Epithelial cell of proximal tubule (primary cell): ENCODE data around the gene NUDT1. TPM values are rescaled to one million over a fixed set of nuclear protein-coding genes. Genes with fewer than 3 reads are reported as not detected.

Experiments used
- DNase-seq: peaks from one replicate; pipeline ENCODE4 v3.0.0-alpha.2; 2011; ENCODE audit warnings: low read depth
- H3K4me3 ChIP-seq: 2 replicates; pipeline ENCODE4 v1.5.1; 2011; ENCODE audit warnings: low read depth, mild to moderate bottlenecking, low read length
- total RNA-seq: library from RNA; depleted of rRNA; stranded (reverse); fragments of >200 nt; gene quantifications from 2 replicates; pipeline ENCODE4 v1.2.3, GENCODE V29; 2015
- TF ChIP-seq, protein P1 (sequence below): conservative IDR thresholded peaks from 2 replicates; pipeline ENCODE4 v1.5.1; 2012; ENCODE audit warnings: low read depth, mild to moderate bottlenecking, low read length

The NUDT1 gene
- total RNA-seq, 1 donor from 2014 or later, result 39.1 TPM

DNA sequence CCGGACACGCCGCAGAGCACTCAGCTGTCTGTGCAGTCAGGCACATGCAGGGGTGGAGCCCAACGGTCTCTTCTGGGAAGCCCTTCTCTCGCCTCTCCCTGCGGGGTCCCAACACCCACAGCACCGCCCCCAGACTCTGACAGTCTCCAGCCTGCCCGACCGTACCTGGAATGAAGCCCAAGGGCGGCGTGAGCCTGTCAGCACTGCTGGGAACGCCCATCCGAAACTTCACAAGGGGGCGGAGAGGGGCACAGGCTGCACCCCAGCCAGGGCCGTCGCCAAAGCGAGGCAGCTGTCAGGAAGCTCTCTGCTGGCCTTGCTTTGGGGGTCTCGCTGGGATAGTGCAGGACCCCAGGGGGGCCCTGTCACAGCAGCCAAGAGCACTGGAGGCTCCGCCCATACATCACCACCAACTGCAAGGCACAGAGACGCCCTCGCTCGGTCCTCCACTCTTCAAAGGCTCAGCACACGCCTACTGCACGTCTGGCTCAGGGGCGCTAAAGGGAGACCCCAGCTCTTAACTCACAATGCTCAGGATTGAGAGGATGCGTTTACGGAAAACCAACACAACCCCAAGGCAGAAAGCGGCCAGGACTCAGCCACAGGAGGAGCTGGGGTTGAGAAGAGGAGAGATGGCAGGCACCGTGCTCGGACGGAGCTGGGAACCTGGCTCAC is 40.2 kb upstream of the NUDT1 start:
- TF ChIP-seq, protein P1, sequence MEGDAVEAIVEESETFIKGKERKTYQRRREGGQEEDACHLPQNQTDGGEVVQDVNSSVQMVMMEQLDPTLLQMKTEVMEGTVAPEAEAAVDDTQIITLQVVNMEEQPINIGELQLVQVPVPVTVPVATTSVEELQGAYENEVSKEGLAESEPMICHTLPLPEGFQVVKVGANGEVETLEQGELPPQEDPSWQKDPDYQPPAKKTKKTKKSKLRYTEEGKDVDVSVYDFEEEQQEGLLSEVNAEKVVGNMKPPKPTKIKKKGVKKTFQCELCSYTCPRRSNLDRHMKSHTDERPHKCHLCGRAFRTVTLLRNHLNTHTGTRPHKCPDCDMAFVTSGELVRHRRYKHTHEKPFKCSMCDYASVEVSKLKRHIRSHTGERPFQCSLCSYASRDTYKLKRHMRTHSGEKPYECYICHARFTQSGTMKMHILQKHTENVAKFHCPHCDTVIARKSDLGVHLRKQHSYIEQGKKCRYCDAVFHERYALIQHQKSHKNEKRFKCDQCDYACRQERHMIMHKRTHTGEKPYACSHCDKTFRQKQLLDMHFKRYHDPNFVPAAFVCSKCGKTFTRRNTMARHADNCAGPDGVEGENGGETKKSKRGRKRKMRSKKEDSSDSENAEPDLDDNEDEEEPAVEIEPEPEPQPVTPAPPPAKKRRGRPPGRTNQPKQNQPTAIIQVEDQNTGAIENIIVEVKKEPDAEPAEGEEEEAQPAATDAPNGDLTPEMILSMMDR, result no peak
- no peak for DNase-seq
- H3K4me3 ChIP-seq, result no peak overlapping the region

DNA sequence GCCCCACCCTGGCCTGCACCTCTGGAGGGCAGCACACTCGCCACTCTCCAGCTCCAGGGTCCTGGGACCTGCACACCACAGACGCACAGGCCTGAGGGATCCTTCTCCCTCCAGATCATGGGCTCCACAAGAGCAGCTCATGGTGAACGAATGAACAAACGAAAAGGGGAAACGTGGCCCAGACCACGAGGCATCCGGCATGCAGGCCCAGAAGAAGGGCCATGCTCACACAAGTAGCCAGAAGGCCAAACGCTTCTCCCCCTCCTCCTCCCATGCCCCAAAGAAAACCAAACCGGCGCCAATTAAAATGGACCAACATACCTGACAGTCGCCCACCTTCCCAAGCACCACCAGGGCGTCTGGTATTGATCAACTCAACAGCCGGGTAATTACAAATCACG is 39.7 kb upstream of the NUDT1 start:
- TF ChIP-seq, protein P1, result no peak
- H3K4me3 ChIP-seq, result no peak overlapping the region
- DNase-seq, result no peak

DNA sequence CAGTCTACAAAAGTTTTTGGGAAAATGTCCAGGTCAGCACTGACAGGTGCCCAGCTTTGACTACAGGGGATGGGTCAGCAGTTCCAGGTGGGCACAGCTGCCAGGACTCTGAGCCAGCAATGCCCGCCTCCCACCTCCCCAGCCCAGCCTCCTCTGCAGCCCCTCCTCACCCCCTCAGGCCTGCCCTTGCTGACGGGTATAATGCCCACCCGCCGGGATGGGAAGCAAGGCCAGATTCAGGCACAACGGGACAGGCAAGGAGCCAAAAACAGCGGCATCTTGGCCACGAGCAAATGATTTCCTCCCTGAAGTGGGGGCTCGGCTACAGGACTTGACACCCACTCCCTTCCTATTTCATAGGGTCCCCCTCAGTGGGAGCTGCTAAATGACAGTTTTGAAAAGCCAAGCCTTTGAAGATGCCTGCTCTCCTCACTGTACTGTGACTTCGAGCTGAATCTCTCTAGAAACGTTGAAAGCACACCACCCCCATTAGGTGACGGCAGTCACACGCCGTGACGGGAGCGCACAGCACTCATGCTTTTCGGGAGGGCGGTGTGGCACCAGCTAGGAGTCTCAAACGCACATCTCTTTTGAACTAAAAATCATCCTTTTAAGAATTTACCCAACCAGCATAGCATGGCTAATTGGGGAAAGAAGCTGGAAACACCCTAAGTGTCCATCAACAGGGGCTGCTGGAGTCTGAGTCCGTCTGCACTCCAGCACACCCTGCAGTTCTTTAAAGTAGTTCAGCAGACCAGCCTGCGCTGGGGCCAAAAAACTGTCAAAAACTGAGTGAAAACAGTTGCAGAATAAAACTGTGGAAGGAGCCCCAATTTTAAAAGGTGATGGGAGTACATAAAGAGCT is 38.9 kb upstream of the NUDT1 start:
- TF ChIP-seq, protein P1, result no peak
- no peak overlapping the region for H3K4me3 ChIP-seq
- no peak for DNase-seq

DNA sequence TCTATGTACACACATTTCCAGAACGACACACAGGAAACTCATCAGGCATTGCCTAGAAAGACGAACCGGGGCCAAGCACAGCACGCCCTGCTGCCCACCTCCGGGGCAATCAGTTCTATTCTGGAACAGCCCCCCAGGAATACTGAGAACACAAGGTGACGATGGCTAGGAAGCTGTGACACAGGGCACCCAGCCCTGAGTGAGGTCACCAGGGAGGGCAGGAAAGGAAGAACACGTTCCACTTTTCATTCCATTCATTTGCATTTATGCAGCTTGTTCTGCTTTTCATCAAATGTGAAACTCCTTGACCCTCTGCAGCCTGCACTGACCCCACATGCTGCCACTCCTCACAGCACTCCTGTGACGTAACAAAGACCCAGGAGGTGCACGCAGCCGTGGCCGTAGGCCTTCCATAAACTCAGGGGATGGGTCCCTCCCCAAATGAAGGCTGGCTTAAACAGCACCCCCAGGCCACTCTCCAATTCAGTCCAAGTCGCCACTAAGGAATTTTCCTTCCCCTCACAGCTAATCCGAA is 38.2 kb upstream of the NUDT1 start:
- no peak overlapping the region for H3K4me3 ChIP-seq
- no peak for DNase-seq
- TF ChIP-seq, protein P1, result no peak

DNA sequence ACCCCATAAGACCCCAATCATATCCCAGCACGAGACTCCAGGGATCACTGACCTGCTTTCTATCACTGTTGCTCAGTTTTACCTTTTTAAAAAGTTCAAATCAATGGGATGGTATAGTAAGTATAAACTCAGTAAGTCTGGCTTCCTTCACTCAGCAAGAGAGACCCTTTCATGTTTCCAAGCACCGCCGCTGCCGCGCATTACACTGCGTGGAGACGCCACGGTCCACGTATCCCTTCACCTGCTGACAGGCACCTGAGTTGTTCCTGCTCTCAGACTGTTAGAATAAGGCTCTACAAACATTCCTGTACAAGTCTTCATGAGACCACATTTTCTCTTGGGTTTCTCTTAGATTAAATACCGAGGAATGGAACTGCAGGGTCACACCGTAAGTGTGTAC is 37.6 kb upstream of the NUDT1 start:
- TF ChIP-seq, protein P1, result no peak
- no peak overlapping the region for H3K4me3 ChIP-seq
- DNase-seq, result no peak

DNA sequence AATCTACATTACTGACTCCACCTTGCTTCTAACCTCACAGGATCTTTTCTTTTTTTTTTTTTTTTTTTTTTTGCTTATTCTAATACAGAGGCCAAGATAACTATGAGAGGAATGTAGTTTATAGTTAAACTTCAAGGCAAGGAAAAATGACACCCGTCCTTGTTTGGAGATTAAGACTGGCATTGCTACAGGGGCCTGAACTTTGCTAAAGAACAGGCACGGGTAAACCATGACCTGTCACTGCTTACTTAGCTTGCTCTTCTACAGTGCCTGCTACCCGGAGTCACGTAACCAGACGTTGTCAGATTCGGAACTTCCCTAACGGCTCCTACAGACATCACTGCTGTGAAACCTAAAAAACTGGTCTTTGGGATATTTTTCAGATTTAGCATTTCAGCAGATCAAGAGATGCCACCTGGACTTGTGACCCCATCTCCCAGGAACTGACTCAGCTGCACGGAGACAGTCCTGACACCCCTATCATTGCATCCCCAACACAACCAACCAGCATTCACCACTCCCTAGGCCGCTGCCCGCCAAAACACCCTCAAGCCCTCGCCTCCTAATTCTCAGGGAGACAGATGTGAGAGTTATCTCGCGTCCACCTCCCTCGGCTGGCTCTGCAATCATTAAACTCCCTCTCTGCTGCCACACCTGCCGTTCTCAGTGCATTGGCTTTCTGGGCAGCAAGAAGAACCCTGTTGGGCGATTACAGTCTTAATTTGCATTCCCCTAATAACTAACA is 36.8 kb upstream of the NUDT1 start:
- no peak for DNase-seq
- TF ChIP-seq, protein P1, result no peak
- H3K4me3 ChIP-seq, result no peak overlapping the region
